ENCODE data around the gene NCKAP5L.
A peak's percentile ranks its signal among the peaks of the same experiment; 100 is the strongest.
"Not testable (repeated sequence)": the region's sequence is repeated elsewhere in the genome, so short reads cannot be mapped to it uniquely, and the experiment has no call there.

Gene NCKAP5L

DNA sequence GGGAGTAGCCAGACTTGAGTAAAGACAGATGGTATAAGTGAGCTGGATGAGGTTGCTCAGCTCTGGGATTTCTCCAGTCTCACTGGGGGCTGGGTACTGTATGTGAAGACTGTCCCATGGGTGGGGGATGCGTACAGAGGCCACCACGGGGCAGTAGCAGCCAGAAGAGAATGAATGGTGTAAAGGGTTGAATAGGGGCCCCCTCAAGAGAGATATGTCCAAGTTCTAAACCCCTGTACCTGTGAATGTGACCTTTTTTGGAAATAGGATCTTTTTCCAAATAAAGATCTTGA lies 36.5 kb upstream of the NCKAP5L start:
- no peak for DNase-seq (ENCODE audit: low read depth)

DNA sequence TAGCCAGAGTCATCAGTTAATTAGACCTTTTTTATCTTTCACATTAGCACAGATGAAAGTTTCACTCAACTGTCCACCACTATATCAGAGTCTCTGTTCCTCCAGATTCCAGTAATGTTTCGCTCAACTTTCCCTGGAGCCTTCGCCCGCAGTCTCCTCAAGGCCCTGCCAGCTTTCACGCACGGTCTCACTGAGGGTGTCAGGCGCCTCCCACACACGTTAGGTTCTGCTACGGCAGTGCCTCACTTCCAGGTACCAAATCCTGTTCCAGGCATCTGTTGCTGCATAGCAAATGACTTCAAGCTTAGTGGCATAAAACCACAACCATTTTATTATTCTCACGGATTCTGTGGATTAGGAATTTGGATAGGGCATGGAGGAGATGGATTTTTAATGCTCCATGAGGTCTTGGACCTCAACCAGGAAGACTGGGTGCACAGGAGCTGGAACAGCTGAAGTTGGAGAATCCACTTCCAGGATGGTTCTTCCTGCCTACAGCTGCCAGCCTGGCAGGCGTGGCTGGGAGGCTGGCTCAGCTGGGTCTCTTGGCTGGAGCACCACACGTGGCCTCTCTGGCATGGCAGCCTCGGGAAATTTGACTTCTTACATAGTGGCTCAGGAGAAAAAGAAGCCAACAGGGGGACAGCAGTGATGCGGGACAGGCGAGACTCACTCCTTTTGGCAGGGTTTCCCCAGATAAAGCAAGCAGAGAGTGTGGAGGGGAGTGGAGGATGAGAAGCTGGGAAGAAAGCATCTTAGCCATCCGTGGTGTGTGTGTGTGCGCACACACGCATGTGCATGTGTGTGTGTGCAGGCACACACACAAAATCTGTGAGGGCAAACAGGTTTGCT lies 36.0 kb upstream of the NCKAP5L start:
- DNase-seq (ENCODE audit: low read depth) = no peak

GRCh38 chr12:49860921-49861320 lies 32.7 kb upstream of the NCKAP5L start:
- DNase-seq (ENCODE audit: low read depth) = not testable (repeated sequence)

- not testable (repeated sequence) for DNase-seq (ENCODE audit: low read depth)
Observed at GRCh38 chr12:49855890-49856289, 27.7 kb upstream of the NCKAP5L start.

GRCh38 chr12:49854976-49855375 lies 26.8 kb upstream of the NCKAP5L start:
- DNase-seq (ENCODE audit: low read depth) = no peak

GRCh38 chr12:49853671-49854070 lies 25.5 kb upstream of the NCKAP5L start:
- no peak for DNase-seq (ENCODE audit: low read depth)

DNA sequence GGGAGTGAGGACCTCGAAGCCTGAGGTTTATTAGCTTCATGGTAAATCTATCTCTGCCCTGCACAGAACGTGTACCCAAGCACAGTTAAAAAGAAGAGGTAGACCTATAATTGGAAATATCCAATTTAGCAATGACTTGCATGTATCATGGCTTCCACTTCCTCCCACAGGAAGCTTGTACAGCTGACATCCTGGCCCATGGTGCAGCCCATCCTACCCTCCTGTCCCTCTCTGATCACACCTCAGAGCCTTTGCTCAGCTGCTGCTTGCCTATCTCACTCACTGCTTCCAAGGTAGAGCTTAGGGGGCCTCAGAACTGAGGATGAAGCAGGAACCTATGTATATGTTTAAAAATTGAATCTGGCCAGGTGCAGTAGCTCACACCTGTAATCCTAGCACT lies 18.9 kb upstream of the NCKAP5L start:
- DNase-seq (ENCODE audit: low read depth) = no peak

DNA sequence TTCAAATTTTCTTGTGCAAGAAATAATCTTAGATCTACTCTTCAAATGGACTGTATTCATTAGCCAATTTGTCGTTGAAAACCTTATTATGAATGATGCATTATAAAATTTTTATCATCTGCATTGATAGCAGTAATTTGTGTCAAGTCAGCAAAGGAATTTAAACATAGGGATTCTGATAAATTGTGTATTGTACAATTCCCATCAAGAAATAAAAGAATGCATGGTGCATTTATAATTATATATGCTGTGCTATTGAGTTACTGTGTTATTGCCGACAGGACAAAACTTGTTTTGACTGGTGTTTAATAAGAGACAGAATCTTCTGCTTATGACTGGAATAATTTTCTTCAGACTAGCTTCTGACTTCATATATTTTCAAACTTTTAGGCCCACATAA lies 17.8 kb upstream of the NCKAP5L start:
- DNase-seq (ENCODE audit: low read depth) = no peak

GRCh38 chr12:49843876-49844437 lies 15.7 kb upstream of the NCKAP5L start:
- no peak for DNase-seq (ENCODE audit: low read depth)

- DNase-seq (ENCODE audit: low read depth) = no peak
Observed at GRCh38 chr12:49843411-49843810, 15.2 kb upstream of the NCKAP5L start.

DNA sequence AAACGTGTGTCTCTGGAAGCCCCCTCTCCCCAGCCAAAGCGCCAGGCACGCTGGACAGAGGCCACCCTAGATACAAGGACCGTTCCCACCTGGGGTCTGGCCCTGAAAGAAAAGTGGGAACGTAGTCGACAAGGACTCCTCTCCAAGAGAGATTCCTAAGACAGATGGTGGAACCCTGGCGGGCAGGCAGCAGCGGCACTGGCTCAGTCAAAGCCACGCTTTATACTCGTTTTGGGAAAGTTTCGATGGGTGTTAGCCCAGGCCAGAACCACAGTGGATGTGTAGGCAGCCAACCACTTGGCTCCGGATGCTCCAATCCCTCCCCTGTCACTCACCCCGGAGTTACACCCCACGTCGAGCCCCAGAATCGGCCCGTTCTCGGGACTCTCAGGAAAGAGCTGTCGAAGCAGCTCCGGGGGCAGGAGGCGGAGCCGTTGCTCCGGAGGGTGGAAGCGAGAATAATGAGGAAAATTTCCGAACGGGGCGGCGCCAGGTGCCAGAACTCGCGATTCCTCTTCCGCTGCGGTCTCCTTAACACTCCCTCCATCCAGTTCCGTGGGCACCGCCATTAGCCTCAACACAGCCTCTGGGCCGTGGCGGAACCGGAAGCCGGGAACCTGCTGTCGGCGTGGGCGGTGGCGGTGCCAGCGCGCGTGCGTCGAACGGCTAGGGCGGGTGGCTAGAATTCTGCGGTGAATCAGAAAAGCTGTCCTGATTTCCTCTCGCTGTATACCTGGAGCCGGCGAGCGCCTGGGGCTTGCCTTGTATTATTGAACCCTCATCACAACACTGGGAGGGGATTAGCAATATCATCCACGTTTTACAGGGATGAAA lies 14.5 kb upstream of the NCKAP5L start, which contains the start of gene BCDIN3D:
TSS of gene BCDIN3D (minus strand) at position 588 of the 834 bp plus-strand sequence. CDS start at position 569, 19 bp downstream.
- peak; percentile 88 for DNase-seq (ENCODE audit: low read depth)

GRCh38 chr12:49838973-49839633 lies 10.9 kb upstream of the NCKAP5L start:
- DNase-seq (ENCODE audit: low read depth) = no peak

GRCh38 chr12:49832836-49833421 lies 4.7 kb upstream of the NCKAP5L start:
- no peak for DNase-seq (ENCODE audit: low read depth)

DNA sequence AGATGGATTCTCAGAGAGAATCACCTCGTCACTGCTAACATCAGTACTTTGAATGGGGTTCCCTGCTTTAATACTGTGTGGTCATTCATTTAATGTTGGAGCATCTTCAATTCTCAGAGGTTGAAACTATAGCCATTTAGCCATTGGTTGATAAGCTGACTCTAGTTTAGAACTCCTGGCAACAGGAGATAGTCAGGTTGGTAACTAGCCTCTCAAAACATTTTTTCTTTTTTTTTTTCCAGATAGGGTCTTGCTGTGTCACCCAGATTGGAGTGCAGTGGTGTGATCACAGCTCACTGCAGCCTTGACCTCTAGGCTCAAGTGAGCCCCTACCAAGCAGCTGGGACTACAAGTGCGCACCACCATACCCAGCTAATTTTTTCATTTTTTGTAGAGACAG lies 3.5 kb upstream of the NCKAP5L start:
- DNase-seq (ENCODE audit: low read depth) = no peak

- DNase-seq (ENCODE audit: low read depth) = no peak
Observed at GRCh38 chr12:49827401-49828099, 663 bp downstream of the NCKAP5L start.

GRCh38 chr12:49827051-49827400 lies 1.2 kb downstream of the NCKAP5L start:
- DNase-seq (ENCODE audit: low read depth) = no peak

DNA sequence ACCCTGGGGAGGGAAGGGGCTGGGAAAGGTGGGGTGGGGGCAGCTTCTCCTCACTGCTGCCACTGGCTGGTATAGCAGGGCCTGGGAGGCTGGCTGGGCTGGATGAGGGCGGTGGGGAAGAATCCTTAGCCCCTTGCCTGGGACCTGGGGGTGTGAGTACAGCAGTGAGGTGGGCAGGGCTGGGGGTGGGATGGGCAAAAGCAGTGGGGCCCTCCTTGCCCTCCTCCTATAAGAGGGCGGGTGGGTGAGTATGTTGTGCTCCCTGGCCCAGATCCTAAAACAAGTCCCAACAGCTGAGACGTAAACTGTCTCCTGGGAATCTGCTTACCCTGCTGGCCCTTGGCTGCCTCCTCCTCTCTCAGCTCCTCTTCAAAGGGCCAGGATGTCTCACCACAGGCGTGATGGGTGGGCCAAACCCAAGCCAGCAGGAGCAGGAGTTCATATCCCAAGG lies 2.2 kb downstream of the NCKAP5L start:
- no peak for DNase-seq (ENCODE audit: low read depth)

GRCh38 chr12:49825360-49825970 lies 2.7 kb downstream of the NCKAP5L start:
- DNase-seq (ENCODE audit: low read depth) = no peak

- no peak for DNase-seq (ENCODE audit: low read depth)
Observed at GRCh38 chr12:49824895-49825294, 3.3 kb downstream of the NCKAP5L start.

GRCh38 chr12:49824416-49824815 lies 3.8 kb downstream of the NCKAP5L start:
- no peak for DNase-seq (ENCODE audit: low read depth)

GRCh38 chr12:49823951-49824350 lies 4.3 kb downstream of the NCKAP5L start:
- no peak for DNase-seq (ENCODE audit: low read depth)
